HTERT RPE-1 (cell line): ENCODE data around the gene SMARCA4.

Source experiments
- in situ Hi-C: fragments of 300-500 bp; cut with MboI; formaldehyde crosslinking; loops from 4 replicates; pipeline ENCODE4 v1.14.3; 2020; ENCODE audit warnings: low sequenced_read_pairs

The SMARCA4 gene

GRCh38 chr19:11033251-11033650, 72.4 kb downstream of the SMARCA4 start:
- in situ Hi-C loops = no loop called here

DNA sequence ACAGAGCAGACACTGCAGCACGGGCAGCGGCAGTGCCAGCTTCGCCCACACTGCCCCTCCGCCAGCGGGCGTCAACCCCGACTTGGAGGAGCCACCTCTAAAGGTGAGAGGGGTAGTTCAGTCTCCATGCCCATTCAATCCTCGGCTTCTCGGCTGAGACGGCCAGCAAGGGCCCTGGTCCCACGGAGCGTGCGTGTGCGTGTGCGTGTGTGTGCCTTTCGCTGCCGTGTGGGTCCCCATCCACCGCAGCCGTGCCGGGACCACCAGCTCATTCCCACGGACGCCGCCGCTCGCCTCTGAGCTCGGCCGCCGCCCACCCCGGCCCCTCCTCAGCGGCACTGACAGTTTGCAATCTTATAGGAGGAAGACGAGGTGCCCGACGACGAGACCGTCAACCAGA, 72.9 kb downstream of the SMARCA4 start:
- in situ Hi-C loops = no loop called here

GRCh38 chr19:11034449-11035213, 73.8 kb downstream of the SMARCA4 start:
- in situ Hi-C loops = no loop called here

DNA sequence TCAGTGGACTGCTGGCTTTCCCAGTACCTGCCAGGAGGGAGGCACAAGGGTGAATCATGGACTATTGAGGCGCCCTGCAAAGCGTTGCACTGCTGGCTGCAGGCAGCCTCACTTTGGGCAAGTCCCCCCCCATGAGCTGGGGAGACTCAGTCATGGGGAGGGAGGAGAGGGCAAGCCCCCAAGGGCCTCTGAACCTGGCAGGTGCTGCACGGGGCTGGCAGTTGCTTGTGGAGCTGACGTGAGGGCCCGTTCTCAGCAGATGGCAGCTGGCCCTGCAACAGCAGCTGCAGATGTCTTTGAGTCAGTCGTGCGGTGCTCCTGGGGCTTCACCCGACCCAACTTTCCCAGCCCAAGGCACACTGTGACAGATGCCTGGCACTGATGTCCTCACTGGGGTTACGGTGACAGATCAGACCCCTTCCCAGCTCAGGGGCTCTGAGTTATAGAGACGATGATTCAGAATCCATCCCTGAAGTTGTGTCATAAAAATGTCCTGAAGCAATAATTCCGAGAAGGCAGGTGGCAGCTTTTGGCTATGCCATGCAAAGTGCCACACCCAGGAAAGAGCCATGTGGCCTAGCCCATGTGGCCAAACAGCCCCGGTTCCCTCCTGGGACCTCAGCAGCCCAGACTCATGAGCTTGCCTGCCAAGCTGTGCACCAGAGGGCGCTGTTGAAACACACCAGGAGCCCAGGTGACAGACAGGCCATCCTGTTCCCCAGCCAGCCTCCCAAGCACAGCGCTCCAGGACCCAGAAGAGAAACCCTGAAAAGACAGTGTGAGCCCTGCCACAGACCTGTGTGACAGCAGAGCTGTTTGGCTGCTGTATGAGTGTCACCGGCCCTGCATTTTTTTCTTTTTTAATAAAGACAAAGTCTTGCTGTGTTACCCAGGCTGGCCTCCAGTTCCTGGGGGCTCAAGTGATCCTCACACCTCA, 74.9 kb downstream of the SMARCA4 start:
- in situ Hi-C loops = no loop called here

DNA sequence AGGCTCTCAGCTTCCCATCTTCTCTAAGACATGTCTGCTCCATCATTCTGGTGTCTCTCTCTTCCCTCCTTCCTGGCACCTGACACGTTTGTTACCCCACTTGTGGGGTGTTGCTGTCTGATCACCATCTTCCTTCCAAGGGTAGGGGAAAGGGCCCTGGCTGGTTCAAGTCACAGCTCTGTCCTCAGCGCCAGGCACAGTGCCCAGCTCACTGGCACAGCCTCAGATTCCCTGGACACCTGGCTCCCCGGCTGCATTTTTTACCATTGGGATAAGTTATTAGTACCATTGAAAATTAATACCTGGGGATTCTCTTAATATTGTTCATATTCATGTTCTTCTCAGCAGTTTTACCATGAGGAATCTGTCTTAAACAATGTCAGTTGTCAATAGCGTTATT, 77.7 kb downstream of the SMARCA4 start:
- in situ Hi-C loops = no loop called here

DNA sequence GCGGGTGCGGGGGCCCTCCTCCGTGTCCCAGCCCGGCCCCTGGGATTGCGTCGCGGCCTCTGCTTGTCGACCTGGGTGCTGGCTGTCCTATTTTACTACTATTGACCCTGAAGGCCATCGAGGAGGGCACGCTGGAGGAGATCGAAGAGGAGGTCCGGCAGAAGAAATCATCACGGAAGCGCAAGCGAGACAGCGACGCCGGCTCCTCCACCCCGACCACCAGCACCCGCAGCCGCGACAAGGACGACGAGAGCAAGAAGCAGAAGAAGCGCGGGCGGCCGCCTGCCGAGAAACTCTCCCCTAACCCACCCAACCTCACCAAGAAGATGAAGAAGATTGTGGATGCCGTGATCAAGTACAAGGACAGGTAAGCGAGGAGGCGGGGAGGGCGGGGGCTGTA, 80.4 kb downstream of the SMARCA4 start:
- in situ Hi-C loops = no loop called here

DNA sequence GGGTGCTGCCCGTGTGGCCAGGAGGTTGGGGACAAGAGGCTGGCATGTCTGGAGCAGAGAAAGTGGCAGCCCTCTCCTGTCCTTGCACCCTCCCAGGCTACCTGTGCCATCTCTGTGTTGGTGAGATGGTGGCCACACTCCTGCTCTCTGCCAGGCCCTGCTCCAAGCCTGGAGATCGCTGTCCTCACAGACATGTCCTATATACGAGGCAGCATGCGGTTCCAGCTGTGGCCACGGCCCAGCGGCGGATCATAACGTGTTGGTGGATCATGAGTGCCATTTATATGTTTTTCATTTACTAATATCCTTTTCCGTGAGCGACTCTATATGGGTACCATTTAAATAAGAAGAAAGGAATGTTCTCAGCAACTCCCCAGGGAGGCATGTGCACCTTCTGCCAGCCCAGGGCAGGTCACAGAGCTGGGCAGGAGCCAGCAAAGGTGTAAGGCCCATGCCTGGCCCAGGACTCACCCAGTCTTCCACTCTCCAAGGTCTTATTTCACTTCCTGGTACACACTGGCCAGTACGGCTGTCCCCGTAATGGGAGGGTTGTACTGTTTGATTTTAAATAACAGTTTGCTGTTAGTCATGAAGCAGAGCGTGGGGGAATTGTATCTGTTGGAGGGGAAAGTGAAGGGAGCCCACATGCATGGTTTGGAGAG, 81.3 kb downstream of the SMARCA4 start:
- in situ Hi-C loops = no loop called here

- in situ Hi-C loops = no loop called here
These were observed 83.6 kb downstream of the SMARCA4 start for GRCh38 chr19:11044431-11044830.

DNA sequence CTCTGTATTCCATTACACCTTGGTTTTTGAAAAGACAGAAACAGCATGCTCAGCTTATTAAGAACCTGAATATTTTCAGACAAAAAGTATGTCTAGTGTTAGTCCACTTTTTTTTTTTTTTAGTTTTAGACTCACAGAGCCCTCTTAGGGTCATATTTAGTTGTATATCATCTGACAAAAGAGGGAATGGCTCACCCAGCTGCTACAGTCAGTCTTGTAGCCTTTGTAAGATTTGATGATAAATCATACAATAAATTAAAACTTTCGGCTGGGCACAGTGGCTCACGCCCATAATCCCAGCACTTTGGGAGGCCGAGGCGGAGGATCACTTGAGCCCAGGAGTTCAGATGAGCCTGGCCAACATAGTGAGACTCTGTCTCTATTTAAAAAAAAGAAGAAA, 84.7 kb downstream of the SMARCA4 start:
- in situ Hi-C loops = no loop called here

- in situ Hi-C loops = no loop called here
These were observed 86.0 kb downstream of the SMARCA4 start for GRCh38 chr19:11046605-11047354.

- in situ Hi-C loops = no loop called here
These were observed 87.0 kb downstream of the SMARCA4 start for GRCh38 chr19:11047866-11048265.

- in situ Hi-C loops = no loop called here
These were observed 89.7 kb downstream of the SMARCA4 start for GRCh38 chr19:11050323-11051114.

DNA sequence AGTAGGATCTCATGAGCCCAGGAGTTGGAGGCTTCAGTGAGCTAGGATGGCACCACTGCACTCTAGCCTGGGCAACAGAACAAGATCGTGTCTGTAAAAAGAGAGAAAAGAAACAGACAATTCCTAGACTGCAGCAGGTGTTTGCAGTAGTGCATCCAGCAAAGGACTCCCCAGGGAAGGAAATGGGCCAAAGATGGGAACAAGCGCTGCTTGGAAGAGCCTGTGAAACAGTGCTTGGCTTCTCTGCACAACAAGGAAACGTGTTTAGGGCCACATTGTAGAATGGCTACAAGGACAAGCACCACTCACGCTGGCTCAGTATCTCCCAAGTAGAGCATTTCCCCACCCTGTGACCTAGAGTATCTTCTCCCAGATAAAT, 93.0 kb downstream of the SMARCA4 start:
- in situ Hi-C loops = no loop called here

GRCh38 chr19:11054200-11054599, 93.4 kb downstream of the SMARCA4 start:
- in situ Hi-C loops = no loop called here

DNA sequence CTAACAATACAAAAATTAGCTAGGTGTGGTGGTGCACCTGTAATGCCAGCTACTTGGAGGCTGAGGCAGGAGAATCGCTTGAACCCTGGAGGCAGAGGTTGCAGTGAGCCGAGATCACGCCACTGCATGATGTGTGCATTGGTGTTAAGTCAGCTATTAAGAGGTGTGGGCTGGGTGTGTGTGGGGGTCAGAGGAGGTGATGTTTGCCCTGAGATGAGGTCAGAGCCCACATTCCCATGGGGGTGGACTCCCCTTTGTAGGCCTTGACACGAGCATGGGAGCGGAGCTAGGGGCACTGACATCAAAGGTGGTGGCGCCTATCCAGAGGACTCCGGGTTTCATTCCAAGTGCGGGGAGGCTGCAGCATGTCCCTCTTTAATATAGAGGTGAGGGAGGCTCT, 93.8 kb downstream of the SMARCA4 start:
- in situ Hi-C loops = no loop called here

- in situ Hi-C loops = no loop called here
These were observed 97.6 kb downstream of the SMARCA4 start for GRCh38 chr19:11058246-11059030.

DNA sequence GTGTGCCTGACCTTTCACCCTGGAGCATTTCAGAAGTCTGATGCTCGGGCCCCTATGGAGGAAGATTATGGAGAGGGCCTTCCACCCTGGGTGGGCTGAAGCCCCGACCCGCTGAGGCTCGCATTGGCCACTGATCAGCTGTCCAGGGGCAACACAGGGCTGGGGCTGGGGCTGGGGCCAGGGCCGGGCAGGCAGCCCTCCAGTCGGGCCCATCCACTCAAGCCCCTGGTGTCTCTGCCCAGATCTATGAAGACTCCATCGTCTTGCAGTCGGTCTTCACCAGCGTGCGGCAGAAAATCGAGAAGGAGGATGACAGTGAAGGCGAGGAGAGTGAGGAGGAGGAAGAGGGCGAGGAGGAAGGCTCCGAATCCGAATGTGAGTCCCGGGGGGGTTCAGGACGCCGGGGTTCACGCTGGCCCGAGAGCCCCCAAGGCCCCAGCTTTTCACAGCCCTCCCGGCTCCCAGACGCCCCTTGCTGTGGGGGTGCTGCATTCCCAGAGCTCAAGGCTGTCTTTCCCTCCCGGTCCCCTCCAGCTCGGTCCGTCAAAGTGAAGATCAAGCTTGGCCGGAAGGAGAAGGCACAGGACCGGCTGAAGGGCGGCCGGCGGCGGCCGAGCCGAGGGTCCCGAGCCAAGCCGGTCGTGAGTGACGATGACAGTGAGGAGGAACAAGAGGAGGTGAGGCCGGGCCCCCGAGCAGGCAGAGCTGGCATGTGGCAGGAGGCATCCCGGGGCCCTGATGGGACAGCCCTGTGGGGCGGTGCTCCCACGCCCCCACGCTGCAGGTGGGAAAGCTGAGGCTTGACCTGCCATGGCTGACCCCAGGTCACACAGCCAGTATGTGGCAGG, 98.9 kb downstream of the SMARCA4 start:
- in situ Hi-C loops = no loop called here

DNA sequence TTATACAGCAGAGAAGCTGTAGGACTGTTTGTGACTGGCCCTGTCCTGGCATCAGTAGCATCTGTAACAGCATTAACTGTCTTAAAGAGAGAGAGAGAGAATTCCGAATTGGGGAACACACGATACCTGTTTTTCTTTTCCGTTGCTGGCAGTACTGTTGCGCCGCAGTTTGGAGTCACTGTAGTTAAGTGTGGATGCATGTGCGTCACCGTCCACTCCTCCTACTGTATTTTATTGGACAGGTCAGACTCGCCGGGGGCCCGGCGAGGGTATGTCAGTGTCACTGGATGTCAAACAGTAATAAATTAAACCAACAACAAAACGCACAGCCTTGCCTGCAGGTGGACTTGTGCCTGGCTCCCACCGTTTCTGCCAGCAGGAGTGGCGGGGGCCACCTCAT, 101.1 kb downstream of the SMARCA4 start:
- in situ Hi-C loops = no loop called here
